ENCODE data around the gene AASDHPPT.
"Not testable (repeated sequence)": the region's sequence is repeated elsewhere in the genome, so short reads cannot be mapped to it uniquely, and the experiment has no call there.

The AASDHPPT gene

GRCh38 chr11:106077609-106078455 lies at the start of gene AASDHPPT:
Gene AASDHPPT, plus strand, starts transcription at chr11:106077662. Its CDS starts 49 bp downstream, at chr11:106077711.
- no peak for DNase-seq (ENCODE audit: low spot score)

DNA sequence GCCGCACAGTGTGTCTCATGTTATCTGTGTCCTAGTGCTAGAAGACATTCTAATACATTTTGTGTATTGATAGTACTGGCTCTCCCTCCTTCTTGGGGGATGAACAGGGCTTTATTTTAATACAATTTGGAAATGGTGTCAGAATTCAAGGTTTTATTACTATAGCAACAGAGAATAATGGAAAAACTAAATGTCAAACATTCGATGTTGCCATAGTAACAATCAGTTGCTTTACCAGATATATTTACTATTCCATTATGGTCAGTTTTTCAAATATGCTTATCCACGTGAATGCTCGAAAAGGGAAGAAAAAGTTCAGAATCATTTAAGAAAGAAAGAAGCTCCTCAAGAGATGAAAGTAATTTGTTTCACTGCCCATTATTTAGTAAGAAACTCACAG lies 46.9 kb upstream of the AASDHPPT start:
- no peak for DNase-seq (ENCODE audit: low spot score)

DNA sequence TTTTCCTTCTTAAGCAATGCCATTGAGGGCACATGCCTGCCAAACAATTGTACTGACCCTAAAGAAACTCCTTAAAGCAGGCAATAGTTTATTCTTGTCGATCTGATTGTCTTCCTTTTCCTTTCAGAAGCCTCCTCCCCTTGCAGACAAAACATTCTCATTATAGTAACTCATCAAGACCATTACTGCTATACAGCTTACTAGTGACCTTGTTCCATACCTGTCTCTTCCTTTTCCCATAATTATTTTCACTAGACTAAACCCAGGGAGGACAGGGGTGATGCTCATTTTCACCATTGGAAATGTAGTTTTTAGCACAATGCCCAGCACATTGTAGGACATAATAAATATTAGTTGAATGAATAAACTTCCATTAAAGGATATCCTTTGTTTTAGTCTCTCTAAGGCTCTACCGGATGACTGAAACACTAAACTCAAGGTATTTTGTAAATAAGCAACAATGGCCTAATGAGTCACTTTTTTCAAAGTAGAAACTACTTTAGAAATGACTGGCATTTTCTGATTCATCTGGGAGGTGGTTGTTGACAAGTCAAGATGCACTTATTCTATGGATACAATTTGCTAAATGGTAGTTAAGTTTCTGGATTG lies 46.2 kb upstream of the AASDHPPT start:
- no peak for DNase-seq (ENCODE audit: low spot score)

GRCh38 chr11:106031936-106032335 lies 45.5 kb upstream of the AASDHPPT start:
- no peak for DNase-seq (ENCODE audit: low spot score)

DNA sequence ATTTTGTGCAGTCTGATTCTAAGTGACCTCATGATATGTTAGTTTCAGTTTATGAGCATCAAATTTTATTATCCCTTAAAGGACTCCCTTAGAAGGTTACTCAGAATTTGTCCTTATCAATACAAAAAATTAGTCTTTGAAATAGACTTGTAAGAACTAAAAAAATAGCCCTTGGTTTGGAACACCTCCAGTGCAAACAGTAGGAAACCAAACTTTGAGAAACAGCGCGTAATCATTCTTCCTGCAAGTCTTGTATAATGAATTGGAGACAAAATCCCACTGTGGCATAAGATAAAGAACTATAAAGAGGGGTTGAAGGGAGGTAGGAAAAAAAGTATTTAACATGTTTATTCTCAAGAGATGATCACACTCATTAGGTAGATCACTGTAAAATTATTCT lies 44.6 kb upstream of the AASDHPPT start:
- no peak for DNase-seq (ENCODE audit: low spot score)

- no peak for DNase-seq (ENCODE audit: low spot score)
Observed at GRCh38 chr11:106043540-106043939, 33.9 kb upstream of the AASDHPPT start.

GRCh38 chr11:106047631-106048030 lies 29.8 kb upstream of the AASDHPPT start:
- DNase-seq (ENCODE audit: low spot score): no peak

- no peak for DNase-seq (ENCODE audit: low spot score)
Observed at GRCh38 chr11:106049727-106050476, 27.6 kb upstream of the AASDHPPT start.

GRCh38 chr11:106051103-106051502 lies 26.4 kb upstream of the AASDHPPT start:
- DNase-seq (ENCODE audit: low spot score): no peak

DNA sequence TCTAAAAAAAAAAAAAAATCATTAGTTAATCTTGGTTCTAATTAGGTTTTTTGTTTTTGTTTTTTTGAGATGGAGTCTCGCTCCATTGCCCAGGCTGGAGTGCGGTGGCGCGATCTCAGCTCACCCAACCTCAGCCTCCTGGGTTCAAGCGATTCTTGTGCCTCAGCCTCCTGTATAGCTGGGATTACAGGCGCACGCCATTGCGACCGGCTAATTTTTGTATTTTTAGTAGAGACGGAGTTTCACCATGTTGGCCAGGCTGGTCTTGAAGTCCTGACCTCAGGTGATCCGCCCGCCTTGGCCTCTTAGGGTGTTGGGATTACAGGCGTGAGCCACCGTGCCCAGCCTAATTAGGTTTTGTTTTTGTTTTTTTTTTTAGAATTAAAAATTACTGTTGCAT lies 19.1 kb upstream of the AASDHPPT start:
- not testable (repeated sequence) for DNase-seq (ENCODE audit: low spot score)

GRCh38 chr11:106059617-106060016 lies 17.8 kb upstream of the AASDHPPT start:
- no peak for DNase-seq (ENCODE audit: low spot score)

- no peak for DNase-seq (ENCODE audit: low spot score)
Observed at GRCh38 chr11:106061249-106061784, 16.1 kb upstream of the AASDHPPT start.

DNA sequence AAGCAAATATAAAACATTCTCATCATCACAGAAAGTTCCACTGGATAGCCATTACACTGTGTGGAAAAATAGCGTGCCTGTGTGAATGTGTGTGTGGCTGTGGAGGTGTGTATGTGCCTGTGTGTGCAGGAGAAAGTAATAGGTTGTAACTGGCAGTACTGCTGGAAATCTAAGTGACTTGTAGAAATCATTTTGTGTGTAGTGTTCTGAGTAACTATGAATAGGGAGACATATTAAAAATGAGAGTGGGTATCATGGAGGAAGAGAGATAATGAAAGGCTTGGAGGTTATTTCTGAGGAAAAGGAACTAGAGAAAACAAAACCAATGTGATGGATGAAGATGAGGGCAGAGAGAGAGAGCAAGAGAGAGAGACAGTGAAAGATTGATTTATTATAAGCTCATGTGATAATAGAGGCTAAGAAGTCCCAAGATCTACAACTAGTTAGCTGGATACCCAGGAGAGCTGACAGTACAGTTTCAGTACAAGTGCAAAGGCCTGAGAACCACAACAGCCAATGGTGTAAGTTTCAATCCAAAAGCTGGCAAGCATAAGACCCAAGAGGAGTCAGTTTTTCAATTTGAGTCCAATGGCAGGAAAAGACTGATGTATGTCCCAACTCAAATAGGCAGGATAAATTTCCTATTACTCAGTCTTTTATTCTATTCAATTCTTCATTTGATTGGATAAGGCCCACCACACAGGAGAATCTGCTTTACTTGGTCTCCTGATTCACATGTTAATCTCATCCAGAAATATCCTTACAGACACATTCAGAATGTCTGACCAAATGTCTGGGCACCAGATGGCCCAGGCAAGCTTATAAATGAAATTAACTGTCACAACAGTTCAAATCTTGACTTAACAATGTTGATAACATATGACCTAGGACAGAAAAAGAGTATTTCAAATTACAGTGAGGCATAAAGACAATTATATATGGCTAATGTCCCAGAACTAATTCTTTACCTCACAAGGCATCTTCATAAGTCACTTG lies 15.2 kb upstream of the AASDHPPT start:
- DNase-seq (ENCODE audit: low spot score): no peak

- DNase-seq (ENCODE audit: low spot score): no peak
Observed at GRCh38 chr11:106063009-106063408, 14.5 kb upstream of the AASDHPPT start.

GRCh38 chr11:106070606-106071005 lies 6.9 kb upstream of the AASDHPPT start:
- DNase-seq (ENCODE audit: low spot score): no peak

GRCh38 chr11:106072804-106073203 lies 4.7 kb upstream of the AASDHPPT start:
- no peak for DNase-seq (ENCODE audit: low spot score)

DNA sequence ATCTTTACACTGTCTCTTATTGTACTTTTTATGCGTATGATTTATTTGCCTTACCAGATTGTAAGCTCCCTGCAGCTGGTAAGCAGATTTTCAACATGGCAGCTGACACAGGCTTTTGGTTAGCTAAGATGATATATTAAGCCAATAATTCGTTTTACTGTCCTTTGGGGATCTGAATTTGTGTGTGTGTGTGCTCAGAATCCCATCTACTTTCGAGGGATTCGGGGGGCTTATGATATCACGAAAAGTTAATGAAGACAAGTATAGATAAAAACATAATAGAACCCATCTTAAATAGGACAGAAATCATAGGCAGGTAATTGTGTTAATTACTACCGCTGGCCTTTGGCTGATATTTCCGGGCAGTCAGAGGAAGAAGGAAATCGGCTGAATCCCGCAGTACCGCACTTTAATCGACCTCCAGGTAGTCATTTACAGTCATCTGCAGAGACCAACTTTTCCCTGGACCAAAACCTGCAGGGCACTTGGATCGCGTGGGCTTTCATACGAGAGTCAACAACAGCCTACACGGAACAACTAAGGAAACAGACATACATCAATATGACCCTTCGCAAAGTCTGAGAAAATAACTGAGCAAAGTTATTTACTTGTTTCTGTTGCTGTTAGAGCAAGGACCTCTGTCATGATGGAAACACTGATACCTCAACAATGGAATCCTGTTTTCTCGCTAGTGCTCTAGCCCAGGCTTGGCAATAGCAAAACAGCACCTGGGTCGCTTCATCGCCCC lies 1.1 kb upstream of the AASDHPPT start:
- DNase-seq (ENCODE audit: low spot score): no peak

- peak; percentile 98 for DNase-seq (ENCODE audit: low spot score)
Observed at GRCh38 chr11:106076919-106077608, 398 bp upstream of the AASDHPPT start, which contains the start of gene KBTBD3. Gene KBTBD3, minus strand, starts transcription at chr11:106077347. Its CDS starts 18,250 bp downstream, at chr11:106059097.

DNA sequence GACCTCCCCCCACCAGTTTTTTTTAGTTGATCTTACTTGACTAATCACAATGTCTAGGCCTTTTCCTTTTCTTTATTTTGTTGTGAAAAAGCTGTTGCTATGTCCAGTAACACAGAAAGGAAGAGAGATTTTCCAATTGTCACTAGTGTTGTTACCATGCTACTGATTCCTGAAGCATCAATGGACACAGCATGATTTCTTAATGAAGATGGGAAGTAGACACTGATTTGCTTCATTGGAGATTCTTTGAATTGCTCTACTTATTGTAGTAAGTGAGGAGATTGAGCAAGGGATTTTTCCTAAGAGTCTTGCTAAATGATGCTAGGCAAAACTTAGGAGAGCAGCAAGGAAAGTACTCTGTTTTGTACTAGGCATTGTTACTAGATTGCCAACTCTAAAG lies 4.6 kb downstream of the AASDHPPT start:
- no peak for DNase-seq (ENCODE audit: low spot score)

DNA sequence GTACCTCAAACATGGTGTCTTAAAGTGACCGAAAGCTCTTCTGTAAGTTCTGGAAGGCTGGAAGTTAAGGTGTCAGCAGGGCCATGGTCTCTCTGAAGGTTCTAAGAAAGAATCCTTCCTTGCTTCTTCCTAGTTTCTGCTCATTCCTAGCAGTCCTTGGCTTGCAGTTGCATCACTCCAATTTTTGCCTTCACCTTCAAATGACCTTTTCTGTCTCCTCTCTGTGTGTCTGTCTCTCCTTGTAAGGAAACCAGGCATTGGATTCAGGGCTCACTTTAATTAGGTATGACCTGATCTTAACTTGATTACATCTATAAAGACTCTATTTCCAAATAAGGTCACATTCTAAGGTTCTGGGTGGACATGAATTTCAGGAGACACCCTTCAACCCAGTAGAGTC lies 8.7 kb downstream of the AASDHPPT start:
- no peak for DNase-seq (ENCODE audit: low spot score)
